Thyroid gland (tissue), 4 donors: ENCODE data around the gene MRPL45.
A peak's percentile ranks its signal among the peaks of the same experiment; 100 is the strongest.

Source experiments
- CTCF ChIP-seq, 6 experiments: fragments of 200-600 bp in 3 of 6; fragments of 450-650 bp in 3 of 6; sonication (generic) in 3 of 6; IDR thresholded peaks; one replicate each; pipeline ENCODE4 v1.5.1; 2016 to 2019; ENCODE audit warnings: antibody characterized with exemption in 6 of 6, mild to moderate bottlenecking in 2 of 6, inconsistent platforms in 1 of 6, moderate library complexity in 1 of 6
- POLR2A ChIP-seq, 2 donors: fragments of 450-650 bp; IDR thresholded peaks; one replicate each; pipeline ENCODE4 v1.6.1; 2017; ENCODE audit warnings: antibody characterized with exemption in 2 of 2, mild to moderate bottlenecking in 2 of 2, moderate library complexity in 1 of 2

GRCh38 chr17:38322156-38322779, 25.3 kb downstream of the MRPL45 start:
- TF ChIP-seq CTCF (IDR thresholded peaks at IDR 0.05) (peak in 5 of 6 experiments; percentile 22 to 87 (median 36)), POLR2A (IDR thresholded peaks at IDR 0.05) (no peak)
